Glutamatergic neuron (in vitro differentiated cells): ENCODE measurements around the gene EREG. TPM values are rescaled to one million over a fixed set of nuclear protein-coding genes. Genes with fewer than 3 reads are reported as not detected.

Experiments
- DNase-seq: peaks from one replicate; pipeline ENCODE4 v3.0.0; 2022
- H3K27ac Mint-ChIP-seq: one replicate; pipeline ENCODE4 v1.8.0; 2020; ENCODE audit warnings: mild to moderate bottlenecking, mixed read lengths, inconsistent platforms; ENCODE audit not compliant: unreplicated experiment
- H3K27me3 Mint-ChIP-seq: one replicate; pipeline ENCODE4 v1.8.0; 2020; ENCODE audit warnings: mild to moderate bottlenecking, moderate library complexity, mixed read lengths, inconsistent platforms; ENCODE audit not compliant: unreplicated experiment
- H3K36me3 Mint-ChIP-seq: one replicate; pipeline ENCODE4 v1.8.0; 2020; ENCODE audit warnings: mild to moderate bottlenecking, mixed read lengths, inconsistent platforms; ENCODE audit not compliant: unreplicated experiment
- H3K4me1 Mint-ChIP-seq: one replicate; pipeline ENCODE4 v1.8.0; 2020; ENCODE audit warnings: mild to moderate bottlenecking, low read depth, mixed read lengths, inconsistent platforms; ENCODE audit not compliant: unreplicated experiment
- H3K4me3 Mint-ChIP-seq: one replicate; pipeline ENCODE4 v1.8.0; 2020; ENCODE audit warnings: mild to moderate bottlenecking, mixed read lengths, inconsistent platforms; ENCODE audit not compliant: unreplicated experiment
- H3K9me3 Mint-ChIP-seq: one replicate; pipeline ENCODE4 v1.8.0; 2020; ENCODE audit warnings: mild to moderate bottlenecking, moderate library complexity, mixed read lengths, inconsistent platforms; ENCODE audit not compliant: unreplicated experiment
- total RNA-seq: library from RNA; stranded (reverse); fragmentation: NEBNext Ultra II Directional; extraction: Animal tissue kit (Norgen Biotek cat#: 25700); gene quantifications from one replicate; pipeline ENCODE4 v1.2.1, GENCODE V29; 2021; ENCODE audit not compliant: unreplicated experiment
- TF ChIP-seq, protein P1 (sequence below): fragments of 200-600 bp; sonication (generic); IDR thresholded peaks from one replicate; pipeline ENCODE4 v1.5.0; 2021; ENCODE audit not compliant: partially characterized antibody, unreplicated experiment

EREG gene
- total RNA-seq, 1 donor from 2014 or later, result not detected

DNA sequence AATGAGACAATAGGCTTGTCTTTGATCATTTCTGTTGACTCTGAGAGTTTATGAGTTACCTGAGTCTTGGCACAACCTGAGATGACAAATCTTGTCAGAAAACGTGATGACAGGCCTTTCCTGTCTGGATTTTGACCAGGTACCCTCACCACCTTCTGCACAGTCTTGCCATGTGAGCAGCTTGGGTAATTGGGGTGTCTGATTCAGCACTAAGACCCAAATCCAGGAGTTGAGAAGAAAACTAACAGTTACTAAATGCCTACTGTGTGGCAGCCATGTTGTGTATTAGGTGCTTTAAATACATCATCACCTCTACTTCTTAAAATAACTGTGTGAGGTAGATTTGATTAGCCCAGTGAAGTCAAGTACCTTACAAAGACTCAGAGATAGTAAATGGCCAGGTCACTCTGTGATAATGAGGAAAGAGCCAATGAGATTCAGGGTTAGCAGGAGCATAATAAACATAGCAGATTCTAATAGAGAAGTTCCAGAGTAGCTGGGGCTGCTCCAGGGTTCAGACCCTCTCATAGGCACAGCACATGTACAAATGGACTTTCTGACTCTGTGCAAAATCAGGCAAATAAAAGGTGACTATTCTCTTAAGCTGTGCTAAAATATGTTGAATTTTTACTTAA lies 2.8 kb downstream of the EREG start:
- H3K4me3 Mint-ChIP-seq, result no peak overlapping the region
- H3K36me3 Mint-ChIP-seq, result no peaks in the 10 kb centered on the region
- TF ChIP-seq, protein P1, sequence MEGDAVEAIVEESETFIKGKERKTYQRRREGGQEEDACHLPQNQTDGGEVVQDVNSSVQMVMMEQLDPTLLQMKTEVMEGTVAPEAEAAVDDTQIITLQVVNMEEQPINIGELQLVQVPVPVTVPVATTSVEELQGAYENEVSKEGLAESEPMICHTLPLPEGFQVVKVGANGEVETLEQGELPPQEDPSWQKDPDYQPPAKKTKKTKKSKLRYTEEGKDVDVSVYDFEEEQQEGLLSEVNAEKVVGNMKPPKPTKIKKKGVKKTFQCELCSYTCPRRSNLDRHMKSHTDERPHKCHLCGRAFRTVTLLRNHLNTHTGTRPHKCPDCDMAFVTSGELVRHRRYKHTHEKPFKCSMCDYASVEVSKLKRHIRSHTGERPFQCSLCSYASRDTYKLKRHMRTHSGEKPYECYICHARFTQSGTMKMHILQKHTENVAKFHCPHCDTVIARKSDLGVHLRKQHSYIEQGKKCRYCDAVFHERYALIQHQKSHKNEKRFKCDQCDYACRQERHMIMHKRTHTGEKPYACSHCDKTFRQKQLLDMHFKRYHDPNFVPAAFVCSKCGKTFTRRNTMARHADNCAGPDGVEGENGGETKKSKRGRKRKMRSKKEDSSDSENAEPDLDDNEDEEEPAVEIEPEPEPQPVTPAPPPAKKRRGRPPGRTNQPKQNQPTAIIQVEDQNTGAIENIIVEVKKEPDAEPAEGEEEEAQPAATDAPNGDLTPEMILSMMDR, result no peak
- H3K9me3 Mint-ChIP-seq, result no peaks in the 10 kb centered on the region
- DNase-seq, result no peak
- H3K4me1 Mint-ChIP-seq, result peaks cover 2% of the 10 kb centered on the region
- H3K27ac Mint-ChIP-seq, result no peak overlapping the region
- H3K27me3 Mint-ChIP-seq, result peaks cover 4% of the 10 kb centered on the region

DNA sequence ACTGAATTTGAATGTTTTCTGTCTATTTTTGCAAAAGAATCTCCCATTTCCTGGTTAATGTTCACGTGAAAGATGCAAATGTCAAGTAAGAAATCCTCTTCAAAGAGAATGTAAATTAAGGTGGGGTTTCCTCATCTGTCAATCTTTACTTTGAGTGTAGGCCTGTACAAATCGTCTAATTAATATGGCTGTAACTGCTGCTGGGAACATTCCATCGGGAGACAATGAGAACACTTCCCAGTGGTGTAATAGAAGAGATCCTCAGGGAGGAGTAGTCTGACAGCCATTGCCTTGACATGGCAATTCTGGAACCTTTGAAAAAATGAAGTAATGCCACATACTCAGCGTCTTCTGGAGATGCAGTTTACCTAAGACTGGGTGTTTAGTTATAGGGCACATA lies 3.7 kb downstream of the EREG start:
- Mint-ChIP-seq H3K4me3 (no peak overlapping the region), H3K27me3 (peaks cover 4% of the 10 kb centered on the region), H3K4me1 (peaks cover 2% of the 10 kb centered on the region), H3K36me3 (no peaks in the 10 kb centered on the region), H3K27ac (no peak overlapping the region), H3K9me3 (no peaks in the 10 kb centered on the region)
- TF ChIP-seq, protein P1, result no peak
- no peak for DNase-seq

DNA sequence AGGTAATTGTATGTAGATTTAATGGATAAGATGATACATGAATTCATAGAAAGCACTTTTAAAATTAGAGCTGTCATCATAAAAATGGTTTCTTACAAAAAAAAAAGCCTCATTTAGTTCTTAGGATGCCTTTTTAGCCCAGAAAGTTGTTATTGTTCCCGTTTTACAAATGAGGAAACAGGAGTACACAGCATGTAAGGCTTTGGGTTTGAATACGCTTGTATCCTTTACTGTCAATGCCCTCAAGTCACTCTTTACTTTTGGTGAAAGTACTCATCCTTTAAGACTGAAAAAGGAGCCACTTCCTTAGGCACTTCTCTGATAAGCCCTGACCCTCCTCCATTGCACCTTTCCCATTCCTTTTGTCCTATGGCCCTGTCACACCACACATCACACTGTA lies 4.9 kb downstream of the EREG start:
- peaks cover 4% of the 10 kb centered on the region for H3K27me3 Mint-ChIP-seq
- no peak overlapping the region for H3K27ac Mint-ChIP-seq
- DNase-seq, result no peak
- no peaks in the 10 kb centered on the region for H3K4me1 Mint-ChIP-seq
- no peak overlapping the region for H3K4me3 Mint-ChIP-seq
- TF ChIP-seq, protein P1, result no peak
- no peaks in the 10 kb centered on the region for H3K36me3 Mint-ChIP-seq
- no peaks in the 10 kb centered on the region for H3K9me3 Mint-ChIP-seq

DNA sequence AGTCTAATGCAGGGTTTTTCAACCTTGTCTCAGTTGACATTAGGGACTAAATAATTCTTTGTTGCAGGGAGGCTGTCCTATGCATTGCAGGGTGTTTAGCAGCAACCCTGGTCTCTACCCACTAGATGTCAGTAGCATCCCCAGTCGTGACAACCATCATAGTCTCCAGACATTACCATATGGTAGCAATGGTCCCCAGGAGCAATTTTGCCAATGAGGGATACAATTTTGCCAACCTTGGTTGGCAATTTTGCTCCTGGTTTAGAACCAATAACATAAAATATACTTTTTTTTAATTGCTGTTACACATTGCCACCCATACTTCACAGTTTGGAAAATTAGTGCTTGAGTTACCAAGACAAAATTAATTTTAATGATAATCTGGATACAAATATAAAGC lies 6.0 kb downstream of the EREG start:
- Mint-ChIP-seq H3K27me3 (peaks cover 4% of the 10 kb centered on the region), H3K9me3 (no peaks in the 10 kb centered on the region), H3K27ac (no peak overlapping the region), H3K4me3 (no peak overlapping the region), H3K36me3 (no peaks in the 10 kb centered on the region), H3K4me1 (no peaks in the 10 kb centered on the region)
- no peak for DNase-seq
- TF ChIP-seq, protein P1, result peak; percentile 51

DNA sequence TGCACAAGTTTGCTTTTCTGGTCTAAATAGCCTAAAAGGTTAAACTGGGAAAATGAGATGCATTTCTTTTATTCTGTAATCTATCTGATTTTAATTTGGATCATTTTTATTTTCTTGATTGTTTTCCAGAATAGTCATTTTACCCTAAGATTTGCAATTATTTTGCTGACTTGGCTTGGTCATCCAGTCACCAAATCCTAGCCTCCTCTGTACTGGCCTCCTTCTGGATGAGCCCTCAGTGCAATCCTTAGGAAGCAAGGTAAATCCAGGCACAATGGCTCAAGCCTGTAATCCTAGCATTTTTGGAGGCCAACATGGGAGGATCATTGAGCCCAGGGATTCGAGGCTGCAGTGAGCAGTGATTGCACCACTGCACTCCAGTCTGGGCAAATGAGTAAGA lies 9.2 kb downstream of the EREG start:
- Mint-ChIP-seq H3K9me3 (no peaks in the 10 kb centered on the region), H3K27ac (no peak overlapping the region), H3K36me3 (no peaks in the 10 kb centered on the region), H3K27me3 (peaks cover 2% of the 10 kb centered on the region), H3K4me3 (no peak overlapping the region), H3K4me1 (no peaks in the 10 kb centered on the region)
- DNase-seq, result no peak
- TF ChIP-seq, protein P1, result no peak
